Activated naive CD8-positive, alpha-beta T cell treated with anti-CD3 and anti-CD28 coated beads for 36 hours (primary cell): ENCODE data around the gene HM13. TPM values are rescaled to one million over a fixed set of nuclear protein-coding genes. Genes with fewer than 3 reads are reported as not detected.
"Not testable (repeated sequence)": the region's sequence is repeated elsewhere in the genome, so short reads cannot be mapped to it uniquely, and the experiment has no call there.

Experiments
- DNase-seq: peaks from one replicate; pipeline ENCODE4 v3.0.0; 2021
- H3K27ac Mint-ChIP-seq: one replicate; pipeline ENCODE4 v1.8.0; 2022; ENCODE audit warnings: mild to moderate bottlenecking, moderate library complexity, mixed read lengths
- H3K27me3 Mint-ChIP-seq: one replicate; pipeline ENCODE4 v1.8.0; 2022; ENCODE audit warnings: mild to moderate bottlenecking, mixed read lengths
- H3K36me3 Mint-ChIP-seq: one replicate; pipeline ENCODE4 v1.8.0; 2021; ENCODE audit warnings: mild to moderate bottlenecking, mixed read lengths
- H3K4me1 Mint-ChIP-seq: one replicate; pipeline ENCODE4 v1.8.0; 2021; ENCODE audit warnings: mixed read lengths
- H3K4me3 Mint-ChIP-seq: one replicate; pipeline ENCODE4 v1.8.0; 2022; ENCODE audit warnings: mild to moderate bottlenecking, moderate library complexity, mixed read lengths
- H3K9me3 Mint-ChIP-seq: one replicate; pipeline ENCODE4 v1.8.0; 2022; ENCODE audit warnings: mixed read lengths
- total RNA-seq, 2 experiments: library from RNA; stranded (reverse); gene quantifications; one replicate each; pipeline ENCODE4 v1.2.3, GENCODE V29; 2021

The HM13 gene
- total RNA-seq, 2 experiments from 2014 or later: 137 to 142 TPM

DNA sequence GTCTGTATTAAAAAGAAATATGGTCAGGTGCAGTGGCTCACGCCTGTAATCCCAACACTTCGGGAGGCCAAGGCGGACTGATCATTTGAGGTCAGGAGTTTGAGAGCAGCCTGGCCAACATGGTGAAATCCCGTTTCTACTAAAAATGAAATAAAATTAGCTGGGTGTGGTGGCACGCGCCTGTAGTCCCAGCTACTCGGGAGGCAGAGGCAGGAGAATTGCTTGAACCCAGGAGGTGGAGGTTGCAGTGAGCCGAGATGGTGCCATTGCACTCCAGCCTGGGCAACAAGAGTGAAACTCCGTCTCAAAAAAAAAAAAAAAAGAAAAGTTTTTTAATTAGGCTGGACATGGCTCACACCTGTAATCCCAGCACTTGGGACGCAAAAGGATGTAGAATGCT lies 60.7 kb downstream of the HM13 start:
- H3K4me3 Mint-ChIP-seq, H3K27me3 Mint-ChIP-seq, H3K36me3 Mint-ChIP-seq, H3K27ac Mint-ChIP-seq, H3K9me3 Mint-ChIP-seq, DNase-seq: not testable (repeated sequence)
- peaks cover 26% of the 10 kb centered on the region for H3K4me1 Mint-ChIP-seq

DNA sequence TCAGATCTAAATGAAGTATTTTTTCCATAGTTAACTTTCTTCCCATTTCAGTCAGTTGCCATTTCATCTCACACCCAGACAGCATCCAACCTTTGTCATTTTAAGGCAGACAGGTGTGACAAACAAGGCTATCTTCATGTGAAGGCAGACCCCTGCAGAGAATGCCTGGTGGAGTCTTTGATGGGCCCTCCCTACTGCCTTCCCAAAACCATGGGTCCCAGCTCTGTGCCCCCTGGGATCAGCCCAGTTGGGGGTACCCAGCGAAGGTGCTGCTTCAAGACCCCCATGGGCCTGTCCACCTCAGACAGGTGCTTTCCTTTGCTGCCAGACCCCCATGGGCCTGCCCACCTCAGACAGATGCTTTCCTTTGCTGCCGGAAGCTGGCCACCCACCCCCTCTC lies 62.5 kb downstream of the HM13 start:
- no peak for DNase-seq
- H3K4me1 Mint-ChIP-seq: peaks cover 26% of the 10 kb centered on the region
- peaks cover 3% of the 10 kb centered on the region for H3K36me3 Mint-ChIP-seq
- no peak overlapping the region for H3K27ac Mint-ChIP-seq
- H3K4me3 Mint-ChIP-seq: no peak overlapping the region
- no peaks in the 10 kb centered on the region for H3K27me3 Mint-ChIP-seq
- H3K9me3 Mint-ChIP-seq: no peaks in the 10 kb centered on the region

DNA sequence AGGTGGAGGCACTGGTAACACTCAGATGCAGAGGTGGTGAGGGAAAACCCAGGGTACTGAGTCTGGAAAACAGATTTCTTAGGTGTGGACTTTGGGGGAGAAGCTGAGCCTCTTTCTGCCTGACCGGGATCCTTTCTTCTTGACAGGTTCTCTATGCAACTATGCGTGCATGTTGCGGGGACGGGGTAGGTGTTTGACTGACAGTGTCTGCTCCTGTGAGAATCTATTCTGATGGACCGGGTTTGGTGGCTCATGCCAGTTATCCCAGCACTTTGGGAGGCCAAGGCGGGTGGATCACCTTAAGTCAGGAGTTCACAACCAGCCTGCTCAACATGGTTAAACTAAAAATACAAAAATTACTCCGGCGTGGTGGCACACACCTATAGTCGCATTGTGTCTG lies 63.0 kb downstream of the HM13 start:
- no peak for DNase-seq
- H3K27me3 Mint-ChIP-seq: no peaks in the 10 kb centered on the region
- H3K9me3 Mint-ChIP-seq: no peaks in the 10 kb centered on the region
- H3K27ac Mint-ChIP-seq: no peak overlapping the region
- H3K36me3 Mint-ChIP-seq: peaks cover 2% of the 10 kb centered on the region
- peaks cover 23% of the 10 kb centered on the region for H3K4me1 Mint-ChIP-seq
- no peak overlapping the region for H3K4me3 Mint-ChIP-seq

DNA sequence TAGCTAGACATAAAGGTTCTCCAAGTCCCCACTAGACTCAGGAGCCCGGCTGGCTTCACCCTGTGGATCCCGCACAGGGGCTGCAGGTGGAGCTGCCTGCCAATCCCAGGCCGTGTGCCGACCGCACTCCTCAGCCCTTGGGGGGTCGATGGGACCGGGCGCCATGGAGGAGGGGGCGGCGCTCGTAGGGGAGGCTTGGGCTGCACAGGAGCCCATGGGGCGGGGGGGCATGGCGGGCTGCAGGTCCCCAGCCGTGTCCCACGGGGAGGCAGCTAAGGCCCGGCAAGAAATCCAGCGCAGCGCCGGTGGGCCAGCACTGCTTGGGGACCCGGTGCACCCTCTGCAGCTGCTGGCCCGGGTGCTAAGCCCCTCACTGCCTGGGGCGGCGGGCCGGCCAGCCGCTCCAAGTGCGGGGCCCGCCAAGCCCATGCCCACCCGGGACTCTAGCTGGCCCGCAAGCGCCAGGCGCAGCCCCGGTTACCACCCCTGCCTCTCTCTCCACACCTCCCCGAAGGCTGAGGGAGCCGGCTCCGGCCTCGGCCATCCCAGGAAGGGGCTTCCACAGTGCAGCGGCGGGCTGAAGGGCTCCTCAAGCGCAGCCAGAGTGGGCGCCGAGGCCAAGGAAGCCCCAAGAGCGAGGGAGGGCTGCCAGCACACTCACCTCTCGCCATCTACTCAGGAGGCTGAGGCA lies 64.4 kb downstream of the HM13 start:
- no peak overlapping the region for H3K27ac Mint-ChIP-seq
- no peak for DNase-seq
- no peaks in the 10 kb centered on the region for H3K9me3 Mint-ChIP-seq
- H3K4me3 Mint-ChIP-seq: no peak overlapping the region
- H3K36me3 Mint-ChIP-seq: no peaks in the 10 kb centered on the region
- H3K4me1 Mint-ChIP-seq: peaks cover 14% of the 10 kb centered on the region
- H3K27me3 Mint-ChIP-seq: no peaks in the 10 kb centered on the region

DNA sequence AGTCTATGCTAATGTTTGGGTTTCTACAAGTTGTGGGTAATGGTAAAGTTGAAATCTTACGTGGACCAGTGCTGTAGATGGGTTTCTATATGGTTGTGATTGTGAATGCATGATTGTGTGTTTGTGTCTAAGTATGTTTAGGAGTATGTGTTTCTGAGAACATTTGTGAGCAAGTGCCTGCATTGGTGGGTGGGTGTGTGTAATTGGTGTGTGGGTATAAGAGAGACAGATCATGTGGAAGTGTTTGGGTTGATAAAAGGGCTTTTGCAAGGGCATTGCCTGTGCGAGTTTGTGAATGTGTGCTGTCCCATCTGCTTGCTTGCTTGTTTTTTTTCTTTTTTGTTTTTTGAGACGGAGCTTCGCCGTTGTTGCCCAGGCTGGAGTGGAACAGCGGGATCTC lies 65.0 kb downstream of the HM13 start:
- no peak overlapping the region for H3K4me3 Mint-ChIP-seq
- H3K27ac Mint-ChIP-seq: no peak overlapping the region
- no peaks in the 10 kb centered on the region for H3K27me3 Mint-ChIP-seq
- no peak for DNase-seq
- no peaks in the 10 kb centered on the region for H3K36me3 Mint-ChIP-seq
- peaks cover 9% of the 10 kb centered on the region for H3K4me1 Mint-ChIP-seq
- H3K9me3 Mint-ChIP-seq: no peaks in the 10 kb centered on the region

DNA sequence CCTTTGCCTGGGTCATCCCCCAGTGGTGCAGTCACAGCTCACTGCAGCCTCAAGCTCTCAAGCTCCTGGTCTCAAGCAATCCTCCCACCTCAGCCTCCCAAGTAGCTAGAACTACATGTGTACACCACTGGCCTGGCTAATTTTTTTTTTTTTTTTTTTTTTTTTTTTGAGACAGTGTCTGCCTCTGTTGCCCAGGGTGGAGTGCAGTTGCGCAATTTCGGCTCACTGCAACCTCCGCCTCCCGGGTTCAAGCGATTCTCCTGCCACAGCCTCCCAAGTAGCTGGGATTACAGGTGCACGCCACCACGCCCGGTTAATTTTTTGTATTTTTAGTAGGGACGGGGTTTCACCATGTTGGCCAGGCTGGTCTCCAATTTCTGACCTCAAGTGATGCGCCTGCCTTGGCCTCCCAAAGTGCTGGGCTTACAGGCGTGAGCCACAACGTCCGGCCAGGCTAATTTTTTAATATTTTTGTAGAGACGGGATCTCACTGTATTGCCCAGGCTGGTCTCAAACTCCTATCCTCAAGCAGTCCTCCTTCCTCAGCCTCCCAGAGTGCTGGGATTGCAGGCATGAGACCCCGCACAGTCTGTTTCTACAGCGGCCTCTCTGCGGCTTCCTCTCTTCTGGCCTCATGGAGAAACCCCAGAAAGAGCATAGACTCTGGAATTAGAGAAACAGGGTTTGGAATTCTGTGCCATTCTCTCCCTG lies 65.9 kb downstream of the HM13 start:
- not testable (repeated sequence) for H3K27ac Mint-ChIP-seq, H3K36me3 Mint-ChIP-seq, H3K9me3 Mint-ChIP-seq, H3K4me1 Mint-ChIP-seq, DNase-seq, H3K4me3 Mint-ChIP-seq, H3K27me3 Mint-ChIP-seq

DNA sequence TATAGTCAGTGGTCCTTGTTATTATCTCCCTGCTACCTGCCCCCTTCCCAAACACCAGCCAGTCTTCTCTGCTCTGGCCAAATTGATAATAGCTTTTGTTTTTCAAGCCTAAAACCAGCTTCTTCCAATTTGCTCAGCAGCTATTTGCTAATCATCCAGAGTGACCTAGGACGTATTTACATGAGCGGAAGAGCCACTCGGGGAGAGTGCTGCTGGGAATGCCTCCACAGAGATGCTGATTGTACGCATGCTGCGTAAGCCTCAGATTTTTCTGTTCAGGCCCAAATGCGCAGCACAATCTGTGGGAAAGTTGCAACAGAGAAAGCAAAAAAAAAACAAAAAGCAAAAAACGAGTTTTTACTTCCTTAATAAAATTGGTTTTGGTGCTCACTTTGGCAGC lies 66.5 kb downstream of the HM13 start:
- H3K36me3 Mint-ChIP-seq: no peaks in the 10 kb centered on the region
- no peaks in the 10 kb centered on the region for H3K9me3 Mint-ChIP-seq
- no peak for DNase-seq
- peaks cover 10% of the 10 kb centered on the region for H3K27me3 Mint-ChIP-seq
- H3K27ac Mint-ChIP-seq: no peak overlapping the region
- H3K4me3 Mint-ChIP-seq: no peak overlapping the region
- H3K4me1 Mint-ChIP-seq: peaks cover 9% of the 10 kb centered on the region

DNA sequence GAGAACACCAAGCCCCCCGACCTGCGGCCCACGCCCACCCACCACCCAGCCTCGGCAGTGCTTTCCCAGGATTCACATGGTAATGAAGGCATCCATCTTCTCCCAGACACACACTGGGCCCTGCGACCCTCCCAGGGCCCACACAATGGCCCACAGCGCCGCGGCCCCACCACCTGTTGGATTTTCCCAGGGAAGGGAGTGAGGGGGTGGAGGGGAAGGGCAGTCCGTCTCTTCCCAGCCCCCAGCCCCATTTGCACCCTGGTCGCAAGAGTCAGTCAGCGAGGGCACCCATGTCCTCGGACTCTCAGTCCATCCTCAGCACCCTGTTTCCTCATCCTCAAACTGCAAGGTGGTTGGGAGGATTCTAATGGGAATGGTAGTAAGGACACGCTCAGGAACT lies 67.1 kb downstream of the HM13 start:
- Mint-ChIP-seq H3K9me3 (no peaks in the 10 kb centered on the region), H3K36me3 (no peaks in the 10 kb centered on the region), H3K27me3 (peaks cover 14% of the 10 kb centered on the region), H3K4me1 (peaks cover 9% of the 10 kb centered on the region), H3K4me3 (no peak overlapping the region), H3K27ac (no peak overlapping the region)
- DNase-seq: no peak

DNA sequence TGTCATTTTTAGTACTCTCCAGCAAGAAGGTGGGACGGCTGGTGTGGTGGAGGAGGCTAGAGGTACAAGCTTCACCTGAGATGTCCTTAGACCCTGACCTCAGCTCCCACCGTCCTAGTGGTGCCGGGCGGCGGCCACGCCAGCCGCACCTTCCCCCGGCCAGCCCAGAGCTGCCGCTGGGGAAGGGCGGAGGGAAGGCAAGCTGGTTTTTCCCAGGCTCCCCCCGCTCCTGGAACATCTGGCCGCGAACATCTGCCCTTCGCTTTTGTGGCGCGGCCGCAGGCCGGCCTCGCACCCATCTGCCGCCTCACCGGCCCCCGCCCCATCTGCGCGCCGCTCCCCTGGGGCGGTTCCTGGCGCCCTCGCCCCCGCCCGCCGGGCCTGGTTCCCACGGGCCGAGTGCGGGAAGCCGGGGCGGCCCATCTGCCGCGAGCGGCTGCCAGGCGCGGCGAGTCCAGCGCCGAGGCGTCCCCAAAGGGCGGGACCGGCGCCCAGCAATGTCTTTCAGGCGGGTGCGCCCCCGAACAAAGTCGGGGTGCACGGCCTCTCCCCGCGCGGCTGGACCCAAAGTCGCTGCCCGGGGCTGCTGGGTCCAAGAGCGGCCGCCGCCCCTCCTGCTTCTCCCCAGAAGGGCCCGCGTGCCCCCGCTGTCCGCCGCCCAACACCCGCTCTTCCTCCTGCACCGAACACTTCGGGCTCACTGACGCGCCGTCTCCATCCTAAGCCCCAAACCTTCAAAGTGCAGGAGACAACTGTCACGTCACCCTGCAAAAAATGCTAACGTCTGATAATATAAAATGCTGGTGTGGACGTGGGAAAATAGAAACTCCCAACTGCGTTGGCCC lies 73.5 kb downstream of the HM13 start:
- no peaks in the 10 kb centered on the region for H3K36me3 Mint-ChIP-seq
- DNase-seq: no peak
- peaks cover 35% of the 10 kb centered on the region for H3K27me3 Mint-ChIP-seq
- no peaks in the 10 kb centered on the region for H3K9me3 Mint-ChIP-seq
- H3K27ac Mint-ChIP-seq: no peak overlapping the region
- H3K4me1 Mint-ChIP-seq: peaks cover 4% of the 10 kb centered on the region
- H3K4me3 Mint-ChIP-seq: peak overlapping the region; percentile 35

DNA sequence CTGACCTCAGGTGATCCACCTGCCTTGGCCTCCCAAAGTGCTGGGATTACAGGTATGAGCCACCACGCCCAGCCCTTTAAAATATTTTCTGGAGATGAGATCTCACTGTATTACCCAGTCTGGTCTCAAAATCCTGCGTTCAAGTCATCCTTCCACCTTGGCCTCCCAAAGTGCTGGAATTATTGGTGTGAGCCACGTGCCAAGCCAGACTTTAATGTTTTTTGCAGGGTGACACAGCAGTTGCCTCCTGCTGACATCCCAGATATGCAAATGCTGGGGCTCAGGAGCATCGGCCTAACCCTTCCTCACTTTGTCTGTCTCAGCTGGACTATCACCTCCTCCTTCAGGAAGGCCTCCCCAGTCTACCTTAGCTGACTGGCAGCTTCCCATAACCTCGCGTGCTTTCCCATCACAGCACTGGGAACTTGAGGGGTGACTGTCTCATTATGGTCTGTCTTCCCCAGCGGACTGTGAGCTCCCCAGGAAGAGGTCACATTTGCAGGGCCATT lies 76.5 kb downstream of the HM13 start:
- H3K9me3 Mint-ChIP-seq: no peaks in the 10 kb centered on the region
- H3K4me3 Mint-ChIP-seq: no peak overlapping the region
- peaks cover 11% of the 10 kb centered on the region for H3K4me1 Mint-ChIP-seq
- H3K36me3 Mint-ChIP-seq: no peaks in the 10 kb centered on the region
- DNase-seq: no peak
- peaks cover 24% of the 10 kb centered on the region for H3K27me3 Mint-ChIP-seq
- H3K27ac Mint-ChIP-seq: no peak overlapping the region

DNA sequence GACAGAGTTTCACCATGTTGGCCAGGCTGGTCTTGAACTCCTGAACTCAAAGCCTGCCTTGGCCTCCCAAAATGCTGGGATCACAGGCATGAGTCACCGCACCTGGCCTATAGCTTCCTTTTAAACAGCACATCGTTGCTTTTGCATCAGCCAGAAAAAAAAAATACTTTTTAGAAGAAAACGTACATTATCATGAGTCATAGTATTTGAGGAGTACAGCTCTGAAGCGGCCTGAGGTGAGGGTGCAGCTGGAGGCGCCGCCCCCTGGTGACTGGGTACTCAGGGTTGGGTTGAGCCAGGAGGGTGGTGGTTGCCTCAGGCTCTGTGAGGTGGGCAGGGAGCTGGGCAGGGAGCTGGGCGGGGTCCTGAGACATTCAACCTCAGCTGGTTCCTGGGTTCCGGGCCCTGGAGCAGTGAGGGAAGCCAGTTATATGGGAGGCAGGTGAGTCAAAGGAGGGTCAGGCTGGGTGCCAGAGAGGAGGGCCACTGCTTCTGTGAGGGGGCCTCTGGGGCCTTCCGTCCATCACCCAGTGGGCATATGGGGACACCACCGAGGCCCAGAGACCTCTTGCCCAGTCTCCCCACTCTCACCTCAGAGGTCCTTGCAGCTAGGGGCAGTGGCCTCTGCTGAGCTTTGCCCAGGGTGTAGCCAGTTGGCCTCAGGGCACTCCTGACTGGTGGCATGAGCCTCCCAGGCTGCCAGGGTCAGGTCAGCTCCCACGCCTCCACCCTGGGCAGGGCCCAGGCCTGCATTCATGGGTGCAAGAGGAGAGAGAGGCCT lies 79.2 kb downstream of the HM13 start:
- Mint-ChIP-seq H3K9me3 (no peaks in the 10 kb centered on the region), H3K4me3 (no peak overlapping the region), H3K4me1 (peaks cover 8% of the 10 kb centered on the region), H3K36me3 (no peaks in the 10 kb centered on the region), H3K27me3 (peaks cover 8% of the 10 kb centered on the region), H3K27ac (no peak overlapping the region)
- peak; percentile 30 for DNase-seq

DNA sequence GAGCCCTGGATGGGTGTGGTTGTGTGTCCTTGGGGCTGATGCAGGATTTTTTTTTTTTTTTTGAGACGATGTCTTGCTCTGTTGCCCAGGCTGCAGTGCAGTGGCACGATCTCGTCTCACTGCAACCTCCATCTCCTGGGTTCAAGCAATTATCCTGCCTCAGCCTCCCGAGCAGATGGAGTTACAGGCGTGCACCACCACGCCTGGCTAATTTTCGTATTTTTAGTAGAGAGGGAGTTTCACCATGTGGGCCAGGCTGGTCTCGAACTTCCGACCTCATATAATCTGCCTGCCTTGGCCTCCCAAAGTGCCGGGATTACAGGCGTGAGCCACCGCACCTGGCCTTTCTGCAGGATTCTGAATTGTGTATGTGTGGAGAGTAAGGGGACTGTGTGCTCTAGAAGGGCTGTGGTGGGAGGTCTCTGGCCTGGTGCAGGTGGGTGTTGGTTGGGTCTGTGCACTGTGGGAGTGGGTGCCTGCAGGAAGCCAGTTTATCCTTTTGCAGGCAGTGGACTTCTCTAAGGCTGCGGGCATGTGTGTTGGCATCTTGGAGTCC lies 79.8 kb downstream of the HM13 start:
- Mint-ChIP-seq H3K27me3 (peaks cover under 1% of the 10 kb centered on the region), H3K4me1 (peaks cover 8% of the 10 kb centered on the region), H3K9me3 (no peaks in the 10 kb centered on the region), H3K27ac (no peak overlapping the region), H3K4me3 (no peak overlapping the region), H3K36me3 (no peaks in the 10 kb centered on the region)
- no peak for DNase-seq

DNA sequence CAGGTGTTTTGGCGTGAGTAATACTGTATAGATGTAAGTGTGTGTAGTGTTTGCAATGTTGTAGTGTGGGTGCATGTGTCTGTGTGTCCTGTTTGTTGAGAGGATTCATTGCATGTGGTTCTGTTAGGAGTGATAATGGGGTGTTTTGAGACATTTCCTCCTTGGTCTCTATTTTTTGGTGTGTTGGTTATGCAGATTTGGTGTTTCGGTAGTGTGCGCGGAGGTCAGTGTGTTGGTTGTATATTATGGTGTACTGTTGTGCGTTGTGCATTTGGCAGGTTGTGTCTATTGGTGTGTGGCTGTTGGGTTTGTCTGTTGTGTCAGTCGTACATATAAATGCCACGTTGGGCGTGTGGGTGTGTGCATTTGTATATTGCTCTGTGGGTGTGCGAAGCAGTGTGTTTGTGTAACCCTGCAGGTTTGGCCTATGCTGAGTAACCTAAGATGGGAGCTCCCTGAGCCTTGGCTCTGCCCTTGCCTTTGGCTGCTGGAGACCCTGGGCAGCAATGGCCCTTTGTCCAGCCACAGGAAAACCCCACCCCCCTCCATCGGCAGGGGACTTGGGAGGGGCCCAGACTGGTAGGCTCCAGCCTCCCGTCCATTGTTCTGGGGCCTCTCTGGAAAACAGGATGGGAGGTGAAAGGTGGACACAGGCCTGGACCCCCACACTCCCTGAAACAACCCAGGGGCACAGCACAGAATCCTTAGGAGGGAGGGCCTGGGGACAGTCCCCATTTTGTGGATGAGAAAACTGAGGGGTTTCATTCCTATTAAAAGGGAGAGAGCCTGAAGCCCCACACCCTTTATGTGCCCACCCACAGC lies 80.5 kb downstream of the HM13 start:
- H3K27me3 Mint-ChIP-seq: no peaks in the 10 kb centered on the region
- no peak overlapping the region for H3K27ac Mint-ChIP-seq
- H3K9me3 Mint-ChIP-seq: no peaks in the 10 kb centered on the region
- peaks cover 8% of the 10 kb centered on the region for H3K4me1 Mint-ChIP-seq
- no peaks in the 10 kb centered on the region for H3K36me3 Mint-ChIP-seq
- no peak for DNase-seq
- H3K4me3 Mint-ChIP-seq: no peak overlapping the region

DNA sequence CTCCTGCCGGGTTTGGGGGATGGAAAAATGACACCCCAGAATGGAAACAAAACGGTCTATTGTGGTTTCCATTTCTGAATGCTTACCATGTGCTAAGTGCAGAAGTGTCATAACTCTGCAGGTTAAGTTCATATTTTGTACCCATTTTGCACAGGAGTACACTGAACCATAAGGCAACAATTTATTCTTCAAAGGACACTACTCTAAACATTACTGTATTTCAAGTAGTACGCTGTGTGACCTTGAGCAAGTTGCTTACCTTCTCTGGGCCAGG lies 81.1 kb downstream of the HM13 start:
- H3K4me1 Mint-ChIP-seq: peaks cover 8% of the 10 kb centered on the region
- peaks cover 2% of the 10 kb centered on the region for H3K27me3 Mint-ChIP-seq
- no peaks in the 10 kb centered on the region for H3K36me3 Mint-ChIP-seq
- DNase-seq: no peak
- no peaks in the 10 kb centered on the region for H3K9me3 Mint-ChIP-seq
- no peak overlapping the region for H3K4me3 Mint-ChIP-seq
- H3K27ac Mint-ChIP-seq: no peak overlapping the region
